Spleen (tissue), 7 donors: ENCODE data around the gene MUC5B.

Source experiments
- CTCF ChIP-seq, 11 experiments: fragments of 200-600 bp in 7 of 11; fragments of 450-650 bp in 4 of 11; sonication (generic) in 4 of 11; IDR thresholded peaks in 8 of 11; conservative IDR thresholded peaks in 3 of 11; 1 replicate in 7 of 11; 2 replicates in 4 of 11; pipeline versions ENCODE4 v1.4.0 to v1.8.0; 2016 to 2021; ENCODE audit warnings: antibody characterized with exemption in 11 of 11, inconsistent platforms in 4 of 11, mild to moderate bottlenecking in 1 of 11
- POLR2A ChIP-seq, 3 donors: fragments of 450-650 bp; IDR thresholded peaks; one replicate each; pipeline ENCODE4 v1.5.1; 2017; ENCODE audit warnings: antibody characterized with exemption in 3 of 3, mild to moderate bottlenecking in 1 of 3
- donor health status: DM: no; HTN: no; CAD: no; lungs with moderate emphysema.
- donor health status: DM: no; HTN: no; CAD: no.
- donor health status: DM: no; HTN: no; CAD: no.

- TF ChIP-seq POLR2A (IDR thresholded peaks at IDR 0.05) (no peak), CTCF (IDR thresholded peaks at IDR 0.05 in 8 of 11, conservative IDR thresholded peaks at IDR 0.05 in 3 of 11) (no peak)
These were observed 24.8 kb upstream of the MUC5B start for GRCh38 chr11:1197886-1198560.
